OCI-LY7 (cell line): ENCODE measurements around the gene GRK3. TPM values are rescaled to one million over a fixed set of nuclear protein-coding genes. Genes with fewer than 3 reads are reported as not detected.

Source experiments
- BruUV-seq: library from RNA; stranded (reverse); fragments of 400-500 nt; replicated peaks from 2 replicates; lab custom pipeline; 2021; lab: Mats Ljungman, UMichigan
- CTCF ChIA-PET: fragments of 300-600 bp; sonication (Branson Sonifier 250); formaldehyde crosslinking; loops from one replicate; lab custom pipeline; 2022; ENCODE audit warnings: antibody characterized with exemption; ENCODE audit not compliant: unreplicated experiment; lab: Charles Lee
- POLR2A ChIA-PET: fragments of 300-600 bp; sonication (Branson Sonifier 250); formaldehyde crosslinking; loops from one replicate; lab custom pipeline; 2022; ENCODE audit warnings: antibody characterized with exemption; lab: Charles Lee
- DNase-seq: peaks from one replicate; pipeline ENCODE4 v3.0.0-alpha.2; 2015; ENCODE audit warnings: low spot score
- H2AFZ ChIP-seq: fragments of 200-600 bp; sonication (generic), shearing (Covaris generic); 2 replicates; pipeline ENCODE4 v1.6.1; 2014; ENCODE audit warnings: mild to moderate bottlenecking, antibody characterized with exemption, low read length, moderate library complexity
- H3K27ac ChIP-seq: fragments of 200-600 bp; sonication (generic); 2 replicates; pipeline ENCODE4 v1.5.1; 2014; ENCODE audit warnings: mixed run types, low read depth, mild to moderate bottlenecking, moderate library complexity, low read length, inconsistent platforms; ENCODE audit not compliant: poor library complexity, severe bottlenecking
- H3K36me3 ChIP-seq: fragments of 200-600 bp; sonication (generic); 2 replicates; pipeline ENCODE4 v1.6.1; 2014; ENCODE audit warnings: mild to moderate bottlenecking, antibody characterized with exemption, low read length, moderate library complexity, mixed read lengths; ENCODE audit not compliant: insufficient read depth
- H3K4me1 ChIP-seq: fragments of 200-600 bp; sonication (generic); 2 replicates; pipeline ENCODE4 v1.5.1; 2014; ENCODE audit warnings: mild to moderate bottlenecking, low read length; ENCODE audit not compliant: insufficient read depth, poor library complexity, severe bottlenecking
- H3K4me2 ChIP-seq: fragments of 200-600 bp; sonication (generic); 2 replicates; pipeline ENCODE4 v1.6.1; 2014; ENCODE audit warnings: mild to moderate bottlenecking, low read length
- H3K4me3 ChIP-seq: fragments of 200-600 bp; sonication (generic); 2 replicates; pipeline ENCODE4 v1.5.1; 2014; ENCODE audit warnings: mild to moderate bottlenecking, low read depth, low read length; ENCODE audit not compliant: poor library complexity, severe bottlenecking
- H3K79me2 ChIP-seq: fragments of 200-600 bp; sonication (generic); 2 replicates; pipeline ENCODE4 v1.6.1; 2016; ENCODE audit warnings: low read depth, mild to moderate bottlenecking, low read length, moderate library complexity, mixed read lengths; ENCODE audit not compliant: insufficient read depth
- H3K9me2 ChIP-seq: fragments of 200-600 bp; sonication (generic); 2 replicates; pipeline ENCODE4 v1.6.1; 2016; ENCODE audit warnings: mild to moderate bottlenecking, low read length, mixed read lengths; ENCODE audit not compliant: insufficient read depth
- H3K9me3 ChIP-seq: fragments of 200-600 bp; sonication (generic); 2 replicates; pipeline ENCODE4 v1.6.1; 2014; ENCODE audit warnings: mild to moderate bottlenecking, mixed run types, low read length, mixed read lengths
- H4K20me1 ChIP-seq: fragments of 200-600 bp; sonication (generic); 2 replicates; pipeline ENCODE4 v1.6.1; 2014; ENCODE audit warnings: mild to moderate bottlenecking, antibody characterized with exemption, low read length, moderate library complexity, mixed read lengths; ENCODE audit not compliant: insufficient read depth
- EZH2phosphoT487 ChIP-seq: fragments of 200-600 bp; sonication (generic); IDR thresholded peaks from 2 replicates; pipeline ENCODE4 v1.6.1; 2018; ENCODE audit warnings: low read depth, borderline replicate concordance, mild to moderate bottlenecking, mixed run types, antibody characterized with exemption, low read length, moderate library complexity, mixed read lengths
- intact Hi-C: fragments of 100-400 bp; cut with micrococcal nuclease; formaldehyde crosslinking; loops from one replicate; pipeline ENCODE4 v1.10.0; 2022; ENCODE audit not compliant: unreplicated experiment
- total RNA-seq, 2 experiments: library from RNA; depleted of rRNA in 1 of 2; stranded (reverse); fragments of >200 nt in 1 of 2; shearing (Covaris generic) in 1 of 2; gene quantifications; 2 replicates each; pipeline ENCODE4 v1.2.3, GENCODE V29; 2014 to 2022
- TF ChIP-seq, protein P1 (sequence below): fragments of 200-600 bp; sonication (generic); conservative IDR thresholded peaks from 2 replicates; pipeline ENCODE4 v1.5.1; 2014; ENCODE audit warnings: mild to moderate bottlenecking, antibody characterized with exemption, low read length, moderate library complexity, mixed read lengths

The GRK3 gene
- total RNA-seq, 2 experiments from 2014 or later, result 14.2 to 39.3 TPM

DNA sequence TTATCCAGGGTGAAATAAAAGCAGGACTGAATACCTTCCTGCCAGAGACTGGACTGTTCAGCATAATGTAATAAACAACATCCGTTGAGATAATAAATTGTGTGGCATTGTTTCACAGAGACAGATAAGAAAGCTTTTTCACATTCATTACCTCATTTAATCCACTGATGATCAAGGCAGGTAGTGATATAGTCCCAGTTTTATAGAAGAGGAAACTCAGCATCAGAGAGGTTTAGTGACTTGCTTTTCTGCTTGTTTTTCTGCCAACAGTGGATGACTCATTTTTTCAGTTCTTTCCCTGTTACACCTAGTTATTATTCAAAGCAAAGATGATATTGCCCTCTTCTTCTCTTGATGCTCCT lies 181.5 kb downstream of the GRK3 start:
- no peaks in the 10 kb centered on the region for H3K36me3 ChIP-seq
- DNase-seq, result no peak
- no peaks in the 10 kb centered on the region for H3K9me3 ChIP-seq
- H3K27ac ChIP-seq, result no peak overlapping the region
- H3K4me2 ChIP-seq, result no peak overlapping the region
- H4K20me1 ChIP-seq, result no peaks in the 10 kb centered on the region
- intact Hi-C loops, result no loop called here
- no TSS peak for BruUV-seq
- no peak overlapping the region for H3K4me3 ChIP-seq
- ChIA-PET CTCF (no interaction called here), POLR2A (no interaction called here)
- H3K4me1 ChIP-seq, result no peaks in the 10 kb centered on the region
- H2AFZ ChIP-seq, result no peak overlapping the region
- no peak for TF ChIP-seq EZH2phosphoT487
- TF ChIP-seq, protein P1, sequence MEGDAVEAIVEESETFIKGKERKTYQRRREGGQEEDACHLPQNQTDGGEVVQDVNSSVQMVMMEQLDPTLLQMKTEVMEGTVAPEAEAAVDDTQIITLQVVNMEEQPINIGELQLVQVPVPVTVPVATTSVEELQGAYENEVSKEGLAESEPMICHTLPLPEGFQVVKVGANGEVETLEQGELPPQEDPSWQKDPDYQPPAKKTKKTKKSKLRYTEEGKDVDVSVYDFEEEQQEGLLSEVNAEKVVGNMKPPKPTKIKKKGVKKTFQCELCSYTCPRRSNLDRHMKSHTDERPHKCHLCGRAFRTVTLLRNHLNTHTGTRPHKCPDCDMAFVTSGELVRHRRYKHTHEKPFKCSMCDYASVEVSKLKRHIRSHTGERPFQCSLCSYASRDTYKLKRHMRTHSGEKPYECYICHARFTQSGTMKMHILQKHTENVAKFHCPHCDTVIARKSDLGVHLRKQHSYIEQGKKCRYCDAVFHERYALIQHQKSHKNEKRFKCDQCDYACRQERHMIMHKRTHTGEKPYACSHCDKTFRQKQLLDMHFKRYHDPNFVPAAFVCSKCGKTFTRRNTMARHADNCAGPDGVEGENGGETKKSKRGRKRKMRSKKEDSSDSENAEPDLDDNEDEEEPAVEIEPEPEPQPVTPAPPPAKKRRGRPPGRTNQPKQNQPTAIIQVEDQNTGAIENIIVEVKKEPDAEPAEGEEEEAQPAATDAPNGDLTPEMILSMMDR, result no peak
- no peaks in the 10 kb centered on the region for H3K79me2 ChIP-seq
- H3K9me2 ChIP-seq, result no peaks in the 10 kb centered on the region

DNA sequence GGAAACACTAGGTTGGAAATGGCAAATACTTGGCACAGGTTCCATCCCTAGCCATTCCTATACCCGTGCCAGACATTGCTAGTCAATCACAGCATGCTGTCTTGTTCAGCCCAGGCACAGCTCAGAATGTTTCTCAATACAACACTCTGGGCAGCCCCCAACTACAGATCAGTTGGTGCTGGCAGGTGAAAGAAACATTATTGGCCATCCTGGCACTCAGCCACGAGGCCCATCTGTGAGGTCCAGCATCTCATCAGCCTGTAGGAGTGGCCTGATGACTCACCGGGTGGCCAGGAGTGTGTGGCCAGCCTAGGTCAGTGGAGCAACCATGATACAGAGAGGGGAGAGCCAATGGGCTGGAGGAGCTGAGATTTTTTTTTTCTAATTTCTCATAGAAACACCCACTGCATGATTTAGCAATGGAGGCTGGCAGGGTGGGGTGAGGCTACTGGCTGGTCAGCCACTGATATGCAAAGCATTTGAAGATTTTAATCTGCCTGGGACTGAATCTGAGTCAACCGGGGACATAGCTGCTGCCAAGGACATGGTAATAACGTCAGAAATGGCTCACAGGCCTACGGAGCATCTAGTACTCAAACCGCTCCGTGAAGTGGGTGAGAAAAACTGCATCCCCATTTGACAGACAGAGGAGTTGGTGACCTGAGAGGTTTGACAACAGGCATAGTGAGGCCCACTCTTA lies 182.9 kb downstream of the GRK3 start:
- intact Hi-C loops, result no loop called here
- Histone ChIP-seq H3K79me2 (no peaks in the 10 kb centered on the region), H3K4me2 (no peak overlapping the region), H3K9me2 (no peaks in the 10 kb centered on the region), H3K36me3 (no peaks in the 10 kb centered on the region), H3K4me3 (no peak overlapping the region), H2AFZ (no peak overlapping the region), H3K4me1 (no peaks in the 10 kb centered on the region), H3K9me3 (no peaks in the 10 kb centered on the region), H3K27ac (no peak overlapping the region), H4K20me1 (no peaks in the 10 kb centered on the region)
- ChIA-PET POLR2A (no interaction called here), CTCF (no interaction called here)
- BruUV-seq, result no TSS peak
- TF ChIP-seq, protein P1, result no peak
- no peak for TF ChIP-seq EZH2phosphoT487
- no peak for DNase-seq

DNA sequence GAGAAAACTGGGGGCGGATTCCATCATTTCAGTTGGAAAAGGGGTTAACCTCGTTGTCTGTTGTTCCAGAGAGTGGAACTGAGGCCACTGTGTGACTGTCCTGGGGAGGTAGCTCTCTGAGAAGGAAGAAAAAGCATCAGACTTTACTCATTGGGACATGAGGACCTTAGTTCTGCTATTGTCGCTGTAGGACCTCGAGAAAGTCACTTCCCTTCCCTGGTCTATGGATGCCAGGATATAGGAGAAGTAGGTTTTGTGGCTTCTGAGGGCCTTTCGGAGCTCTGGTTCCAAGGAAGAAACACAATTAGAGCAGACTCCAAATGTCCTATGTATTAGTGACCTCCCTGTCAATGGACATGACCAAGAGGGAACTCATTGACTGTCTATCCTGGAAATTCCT lies 183.7 kb downstream of the GRK3 start:
- BruUV-seq, result no TSS peak
- H2AFZ ChIP-seq, result no peak overlapping the region
- no peaks in the 10 kb centered on the region for H3K9me2 ChIP-seq
- no peak overlapping the region for H3K27ac ChIP-seq
- H3K4me1 ChIP-seq, result no peaks in the 10 kb centered on the region
- ChIA-PET POLR2A (no interaction called here), CTCF (no interaction called here)
- H3K4me3 ChIP-seq, result no peak overlapping the region
- no peaks in the 10 kb centered on the region for H3K9me3 ChIP-seq
- H4K20me1 ChIP-seq, result no peaks in the 10 kb centered on the region
- H3K4me2 ChIP-seq, result no peak overlapping the region
- TF ChIP-seq, protein P1, result no peak
- no peak for TF ChIP-seq EZH2phosphoT487
- no peaks in the 10 kb centered on the region for H3K79me2 ChIP-seq
- no peaks in the 10 kb centered on the region for H3K36me3 ChIP-seq
- DNase-seq, result no peak
- intact Hi-C loops, result no loop called here
